A549 (cell line): ENCODE data around the gene MT1F.

Experiments
- BHLHE40 ChIP-seq: IDR thresholded peaks from 2 replicates; pipeline ENCODE4 v1.6.1; 2012; ENCODE audit warnings: low read depth, low read length, inconsistent platforms
- CHD4 ChIP-seq: fragments of 200-600 bp; sonication (generic); IDR thresholded peaks from 2 replicates; pipeline ENCODE4 v1.6.1; 2016; ENCODE audit warnings: antibody characterized with exemption, mild to moderate bottlenecking, borderline replicate concordance
- EP300 ChIP-seq, 2 experiments: fragments of >200 bp; sonication (Bioruptor Twin); formaldehyde crosslinking; IDR thresholded peaks; 2 replicates in 1 of 2; 3 replicates in 1 of 2; pipeline ENCODE4 v1.6.1; 2016 to 2017
- GATA3 ChIP-seq: IDR thresholded peaks from 2 replicates; pipeline ENCODE4 v1.6.1; 2012; ENCODE audit warnings: borderline replicate concordance
- HDAC2 ChIP-seq: fragments of 200-600 bp; sonication (generic); IDR thresholded peaks from 2 replicates; pipeline ENCODE4 v1.6.1; 2016
- HES2 ChIP-seq: fragments of >200 bp; sonication (Bioruptor Twin); formaldehyde crosslinking; IDR thresholded peaks from 2 replicates; pipeline ENCODE4 v1.6.1; 2016
- MAFK ChIP-seq: fragments of 450-650 bp; IDR thresholded peaks from 2 replicates; pipeline ENCODE4 v1.6.1; 2014; ENCODE audit not compliant: partially characterized antibody
- RFX5 ChIP-seq: fragments of 450-650 bp; IDR thresholded peaks from 2 replicates; pipeline ENCODE4 v1.7.1; 2014; ENCODE audit warnings: antibody characterized with exemption, mild to moderate bottlenecking, moderate library complexity
- USF2 ChIP-seq: fragments of 450-650 bp; IDR thresholded peaks from 2 replicates; pipeline ENCODE4 v1.6.1; 2014; ENCODE audit warnings: antibody characterized with exemption
- TF ChIP-seq, protein P1 (sequence below): fragments of 200-600 bp; sonication (generic); IDR thresholded peaks from 2 replicates; pipeline ENCODE4 v1.6.1; 2016; ENCODE audit warnings: antibody characterized with exemption, mild to moderate bottlenecking, moderate library complexity
- TF ChIP-seq, protein P2 (sequence below): fragments of >200 bp; sonication (Bioruptor Twin); formaldehyde crosslinking; IDR thresholded peaks from 3 replicates; pipeline ENCODE4 v1.5.1; 2016

DNA sequence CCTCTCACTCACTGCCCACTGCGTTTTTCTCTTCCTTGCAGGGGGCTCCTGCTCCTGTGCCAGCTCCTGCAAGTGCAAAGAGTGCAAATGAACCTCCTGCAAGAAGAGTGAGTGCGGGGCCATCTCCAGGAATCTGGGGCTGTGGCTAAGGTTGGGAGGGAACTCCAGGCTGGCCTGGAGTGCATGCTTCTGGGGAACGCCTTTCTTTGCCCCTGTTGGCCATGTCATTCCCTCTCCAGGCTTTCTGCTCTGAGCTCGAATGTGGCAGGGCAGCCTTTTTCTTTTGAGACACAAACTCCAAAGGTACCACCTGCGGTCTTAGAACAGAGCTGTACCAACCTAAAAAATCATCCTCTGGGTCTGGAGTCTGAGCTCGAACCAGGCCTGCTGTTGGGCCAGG, 39.6 kb upstream of the MT1F start:
- no peak for TF ChIP-seq RFX5
- TF ChIP-seq BHLHE40: no peak
- TF ChIP-seq CHD4: no peak
- no peak for TF ChIP-seq HES2
- TF ChIP-seq MAFK: no peak
- TF ChIP-seq, protein P1, sequence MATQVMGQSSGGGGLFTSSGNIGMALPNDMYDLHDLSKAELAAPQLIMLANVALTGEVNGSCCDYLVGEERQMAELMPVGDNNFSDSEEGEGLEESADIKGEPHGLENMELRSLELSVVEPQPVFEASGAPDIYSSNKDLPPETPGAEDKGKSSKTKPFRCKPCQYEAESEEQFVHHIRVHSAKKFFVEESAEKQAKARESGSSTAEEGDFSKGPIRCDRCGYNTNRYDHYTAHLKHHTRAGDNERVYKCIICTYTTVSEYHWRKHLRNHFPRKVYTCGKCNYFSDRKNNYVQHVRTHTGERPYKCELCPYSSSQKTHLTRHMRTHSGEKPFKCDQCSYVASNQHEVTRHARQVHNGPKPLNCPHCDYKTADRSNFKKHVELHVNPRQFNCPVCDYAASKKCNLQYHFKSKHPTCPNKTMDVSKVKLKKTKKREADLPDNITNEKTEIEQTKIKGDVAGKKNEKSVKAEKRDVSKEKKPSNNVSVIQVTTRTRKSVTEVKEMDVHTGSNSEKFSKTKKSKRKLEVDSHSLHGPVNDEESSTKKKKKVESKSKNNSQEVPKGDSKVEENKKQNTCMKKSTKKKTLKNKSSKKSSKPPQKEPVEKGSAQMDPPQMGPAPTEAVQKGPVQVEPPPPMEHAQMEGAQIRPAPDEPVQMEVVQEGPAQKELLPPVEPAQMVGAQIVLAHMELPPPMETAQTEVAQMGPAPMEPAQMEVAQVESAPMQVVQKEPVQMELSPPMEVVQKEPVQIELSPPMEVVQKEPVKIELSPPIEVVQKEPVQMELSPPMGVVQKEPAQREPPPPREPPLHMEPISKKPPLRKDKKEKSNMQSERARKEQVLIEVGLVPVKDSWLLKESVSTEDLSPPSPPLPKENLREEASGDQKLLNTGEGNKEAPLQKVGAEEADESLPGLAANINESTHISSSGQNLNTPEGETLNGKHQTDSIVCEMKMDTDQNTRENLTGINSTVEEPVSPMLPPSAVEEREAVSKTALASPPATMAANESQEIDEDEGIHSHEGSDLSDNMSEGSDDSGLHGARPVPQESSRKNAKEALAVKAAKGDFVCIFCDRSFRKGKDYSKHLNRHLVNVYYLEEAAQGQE: no peak
- TF ChIP-seq, protein P2, sequence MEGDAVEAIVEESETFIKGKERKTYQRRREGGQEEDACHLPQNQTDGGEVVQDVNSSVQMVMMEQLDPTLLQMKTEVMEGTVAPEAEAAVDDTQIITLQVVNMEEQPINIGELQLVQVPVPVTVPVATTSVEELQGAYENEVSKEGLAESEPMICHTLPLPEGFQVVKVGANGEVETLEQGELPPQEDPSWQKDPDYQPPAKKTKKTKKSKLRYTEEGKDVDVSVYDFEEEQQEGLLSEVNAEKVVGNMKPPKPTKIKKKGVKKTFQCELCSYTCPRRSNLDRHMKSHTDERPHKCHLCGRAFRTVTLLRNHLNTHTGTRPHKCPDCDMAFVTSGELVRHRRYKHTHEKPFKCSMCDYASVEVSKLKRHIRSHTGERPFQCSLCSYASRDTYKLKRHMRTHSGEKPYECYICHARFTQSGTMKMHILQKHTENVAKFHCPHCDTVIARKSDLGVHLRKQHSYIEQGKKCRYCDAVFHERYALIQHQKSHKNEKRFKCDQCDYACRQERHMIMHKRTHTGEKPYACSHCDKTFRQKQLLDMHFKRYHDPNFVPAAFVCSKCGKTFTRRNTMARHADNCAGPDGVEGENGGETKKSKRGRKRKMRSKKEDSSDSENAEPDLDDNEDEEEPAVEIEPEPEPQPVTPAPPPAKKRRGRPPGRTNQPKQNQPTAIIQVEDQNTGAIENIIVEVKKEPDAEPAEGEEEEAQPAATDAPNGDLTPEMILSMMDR: no peak
- TF ChIP-seq USF2: no peak
- TF ChIP-seq GATA3: no peak
- no peak for TF ChIP-seq EP300 (IDR thresholded peaks at IDR 0.05)
- no peak for TF ChIP-seq HDAC2
